Panc1 (cell line): ENCODE results near the gene IFT52. TPM values are rescaled to one million over a fixed set of nuclear protein-coding genes. Genes with fewer than 3 reads are reported as not detected.

Source experiments
- ATAC-seq: fragments of 200-7000 bp; cut with Tn5 transposase; 2 replicates; pipeline ENCODE4 v1.9.1; 2020; ENCODE audit warnings: mild to moderate bottlenecking, moderate library complexity
- BruUV-seq: library from RNA; stranded (reverse); fragments of 400-500 nt; replicated peaks from 2 replicates; lab custom pipeline; 2021; lab: Mats Ljungman, UMichigan
- CTCF ChIA-PET: fragments of 300-600 bp; sonication (Branson Sonifier 250); formaldehyde crosslinking; loops from one replicate; lab custom pipeline; 2022; ENCODE audit warnings: antibody characterized with exemption; lab: Charles Lee
- POLR2A ChIA-PET: fragments of 300-600 bp; sonication (Branson Sonifier 250); formaldehyde crosslinking; loops from one replicate; lab custom pipeline; 2022; ENCODE audit warnings: antibody characterized with exemption; lab: Charles Lee
- DNase-seq: peaks from one replicate; pipeline ENCODE4 v3.0.0-alpha.2; 2010; ENCODE audit warnings: low read depth, low spot score
- H3K27ac ChIP-seq: 2 replicates; pipeline ENCODE4 v1.5.1; 2011; ENCODE audit warnings: mild to moderate bottlenecking, low read length, inconsistent platforms
- H3K27me3 ChIP-seq: fragments of 200-500 bp; sonication (Bioruptor generic); 2 replicates; pipeline ENCODE4 v1.6.0; 2014; ENCODE audit warnings: low read length, inconsistent platforms; ENCODE audit not compliant: control insufficient read depth, insufficient read depth
- H3K36me3 ChIP-seq: fragments of 200-500 bp; sonication (Bioruptor generic); 2 replicates; pipeline ENCODE4 v1.5.1; 2014; ENCODE audit warnings: inconsistent platforms, mild to moderate bottlenecking, low read length, moderate library complexity; ENCODE audit not compliant: control insufficient read depth, insufficient read depth
- H3K4me1 ChIP-seq: 2 replicates; pipeline ENCODE4 v1.5.1; 2011; ENCODE audit warnings: inconsistent platforms, mild to moderate bottlenecking, low read length, moderate library complexity; ENCODE audit not compliant: control insufficient read depth, insufficient read depth
- H3K4me3 ChIP-seq, 2 experiments: 2 replicates each; pipeline ENCODE4 v1.5.1; 2011 to 2012; ENCODE audit warnings: low read depth in 2 of 2, low read length in 2 of 2, mild to moderate bottlenecking in 2 of 2, inconsistent platforms in 1 of 2, moderate library complexity in 1 of 2
- H3K9me3 ChIP-seq: fragments of 200-500 bp; sonication (Bioruptor generic); 2 replicates; pipeline ENCODE4 v1.5.1; 2014; ENCODE audit warnings: low read depth, mild to moderate bottlenecking, inconsistent platforms, low read length, moderate library complexity; ENCODE audit not compliant: control insufficient read depth, insufficient read depth
- CTCF ChIP-seq: fragments of 450-650 bp; IDR thresholded peaks from 2 replicates; pipeline ENCODE4 v1.5.1; 2017; ENCODE audit warnings: mild to moderate bottlenecking
- POLR2AphosphoS5 ChIP-seq: IDR thresholded peaks from 2 replicates; pipeline ENCODE4 v1.6.1; 2012; ENCODE audit warnings: mild to moderate bottlenecking, low read depth, low read length, moderate library complexity
- REST ChIP-seq, 2 experiments: IDR thresholded peaks; 2 replicates each; pipeline ENCODE4 v1.6.1; 2011 to 2012; ENCODE audit warnings: low read depth in 2 of 2, control low read depth in 1 of 2, low read length in 1 of 2, mild to moderate bottlenecking in 1 of 2, moderate library complexity in 1 of 2; ENCODE audit not compliant: insufficient read depth in 1 of 2
- SIN3A ChIP-seq: IDR thresholded peaks from 2 replicates; pipeline ENCODE4 v1.6.1; 2012; ENCODE audit warnings: low read depth, mild to moderate bottlenecking, low read length, moderate library complexity, borderline replicate concordance; ENCODE audit not compliant: insufficient read depth
- TCF7L2 ChIP-seq: IDR thresholded peaks from 2 replicates; pipeline ENCODE4 v1.6.1; 2011; ENCODE audit warnings: mild to moderate bottlenecking, low read depth, low read length, inconsistent platforms
- in situ Hi-C: cut with HindIII; loops from 2 replicates; pipeline ENCODE4 v1.10.0; 2016; ENCODE audit warnings: low sequenced_read_pairs, low pct_unique_long_range_greater_than_20kb
- intact Hi-C: fragments of 100-400 bp; cut with micrococcal nuclease; formaldehyde crosslinking; loops from one replicate; pipeline ENCODE4 v1.10.0; 2022; ENCODE audit not compliant: unreplicated experiment
- total RNA-seq: library from RNA; stranded (reverse); gene quantifications from one replicate; pipeline ENCODE4 v1.2.1, GENCODE V29; 2021; ENCODE audit not compliant: unreplicated experiment

The IFT52 gene
- total RNA-seq, 1 experiment from 2014 or later: 29.2 TPM

GRCh38 chr20:43576108-43576507, 14.6 kb upstream of the IFT52 start:
- Histone ChIP-seq H3K27me3 (no peaks in the 10 kb centered on the region), H3K4me3 (no peak overlapping the region), H3K36me3 (no peaks in the 10 kb centered on the region), H3K4me1 (no peaks in the 10 kb centered on the region), H3K9me3 (no peaks in the 10 kb centered on the region), H3K27ac (no peak overlapping the region)
- in situ Hi-C loops (no loop called here), intact Hi-C loops (no loop called here)
- BruUV-seq: no TSS peak
- ATAC-seq (peak; percentile 34; the same call in 1 of the 2 replicates), DNase-seq (no peak)
- ChIA-PET POLR2A (no interaction called here), CTCF (no interaction called here)
- no peak for TF ChIP-seq TCF7L2
- TF ChIP-seq SIN3A: no peak
- TF ChIP-seq REST (IDR thresholded peaks at IDR 0.05; ENCODE audit: insufficient read depth in 1 of 2, low read depth in 2 of 2, low read length in 1 of 2): no peak
- no peak for TF ChIP-seq CTCF
- no peak for TF ChIP-seq POLR2AphosphoS5

- no peak overlapping the region for H3K4me3 ChIP-seq
- no peaks in the 10 kb centered on the region for H3K36me3 ChIP-seq
- no peaks in the 10 kb centered on the region for H3K9me3 ChIP-seq
- no peaks in the 10 kb centered on the region for H3K27me3 ChIP-seq
- TF ChIP-seq SIN3A (no peak), TCF7L2 (no peak), CTCF (no peak)
- ChIA-PET POLR2A (no interaction called here), CTCF (no interaction called here)
- no peak for ATAC-seq
- intact Hi-C loops (no loop called here), in situ Hi-C loops (no loop called here)
- no peak for DNase-seq
- no peak overlapping the region for H3K27ac ChIP-seq
- BruUV-seq: no TSS peak
- H3K4me1 ChIP-seq: no peaks in the 10 kb centered on the region
These were observed 10.6 kb upstream of the IFT52 start for GRCh38 chr20:43579861-43580793.
